ENCODE measurements around the gene RPL31.

DNA sequence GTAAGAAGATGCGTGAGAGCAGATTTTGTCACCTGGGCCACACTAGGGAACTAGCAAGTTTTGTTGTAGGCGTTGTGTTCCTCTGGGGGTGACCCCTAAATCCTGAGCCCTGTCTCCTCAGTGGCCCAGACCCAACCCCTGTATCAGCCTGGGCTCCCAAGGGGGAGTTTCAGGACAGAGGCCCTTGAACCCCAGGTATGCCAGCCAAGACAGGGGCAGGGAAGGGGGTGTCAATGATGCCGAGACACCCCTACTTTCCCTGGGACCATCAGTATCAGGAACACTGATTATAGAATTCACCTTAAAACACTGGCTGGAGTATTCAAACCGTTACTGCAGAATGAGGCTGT lies 39.1 kb upstream of the RPL31 start:
- no peak for TF ChIP-seq CTCF (IDR thresholded peaks at IDR 0.05)
- no peak for TF ChIP-seq MAX (IDR thresholded peaks at IDR 0.05; ENCODE audit: low read depth)

Data from SK-N-SH (cell line).